ENCODE measurements around the gene KLHL29. TPM values are rescaled to one million over a fixed set of nuclear protein-coding genes. Genes with fewer than 3 reads are reported as not detected.

Gene KLHL29
- total and polyA plus RNA-seq, 2 of the 13 experiments (the other 11 are each of a cell fraction or from before 2014, with no cell fraction given), result 0.01 TPM; not detected in 1

DNA sequence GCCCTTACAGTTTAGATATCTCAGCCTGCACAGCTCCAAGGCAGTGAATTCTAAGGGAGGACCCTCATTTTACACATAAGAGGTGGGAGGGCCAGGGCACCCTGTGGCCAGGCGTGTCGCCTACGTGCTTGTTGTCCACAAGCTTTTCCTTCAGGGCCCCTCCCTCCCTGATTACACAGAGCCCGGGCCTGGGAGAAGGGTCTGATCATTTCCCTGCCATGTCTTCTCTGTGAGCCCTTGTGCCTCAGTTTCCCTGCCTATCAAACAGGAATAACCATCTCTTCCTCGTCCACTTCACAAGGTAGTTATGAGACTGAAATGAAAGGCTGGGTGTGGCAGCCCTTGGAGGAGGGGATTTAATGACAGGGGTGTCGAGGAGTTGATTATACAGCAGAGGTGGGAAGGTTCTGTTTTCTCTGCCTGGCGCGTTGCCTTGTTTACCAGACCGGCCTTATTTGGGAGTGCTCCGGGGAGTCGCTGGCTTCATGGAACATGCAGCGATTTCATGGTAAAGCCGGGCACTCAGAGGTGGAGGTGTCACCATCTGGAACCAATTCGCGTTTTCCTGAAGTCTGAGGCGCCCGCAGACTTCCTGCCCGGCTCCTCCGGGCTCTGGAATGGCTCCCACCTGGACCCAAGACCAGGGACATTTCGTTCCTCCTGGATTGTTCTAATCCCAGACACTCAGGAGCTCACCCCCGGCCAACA lies 208.9 kb downstream of the KLHL29 start:
- Histone ChIP-seq H3K79me2 (ENCODE audit: insufficient read depth, low read length) (no peaks in the 10 kb centered on the region), H3K9ac (ENCODE audit: insufficient read depth, low read depth, low read length) (no peak overlapping the region), H3K4me1 (ENCODE audit: insufficient read depth, low read length) (no peaks in the 10 kb centered on the region), H3K27me3 (ENCODE audit: control insufficient read depth in 1 of 2, insufficient read depth in 2 of 2, low read length in 2 of 2) (peaks cover 6 to 69% of the 10 kb centered on the region in 2 experiments; a peak in 4 of 5 replicates), H3K9me3 (ENCODE audit: low read length) (no peaks in the 10 kb centered on the region), H3K4me3 (replicated peaks in 1 of 3; ENCODE audit: insufficient read depth in 1 of 3, low read depth in 2 of 3, low read length in 3 of 3) (no peak overlapping the region), H2AFZ (ENCODE audit: low read length) (no peak overlapping the region), H3K36me3 (replicated peaks in 1 of 2; ENCODE audit: control insufficient read depth in 1 of 2, insufficient read depth in 2 of 2, low read length in 2 of 2) (no peaks in the 10 kb centered on the region), H4K20me1 (ENCODE audit: insufficient read depth, low read length) (no peaks in the 10 kb centered on the region), H3K4me2 (ENCODE audit: low read depth, low read length) (no peak overlapping the region), H3K27ac (ENCODE audit: extremely low read length, insufficient read depth, low read length) (no peak overlapping the region)
- CTCF ChIA-PET (ENCODE audit: low intra/inter-chr PET ratio, low total read pairs), result no interaction called here
- intact Hi-C loops (cut with micrococcal nuclease; ENCODE audit: unreplicated experiment) (no loop called here), in situ Hi-C loops (cut with HindIII; ENCODE audit: extremely low pct_ligation_motif_present, low pct_unique_long_range_greater_than_20kb) (no loop called here)
- no peak for ATAC-seq
- POLR2A ChIA-PET, result no interaction called here
- FAIRE-seq, result no peak
- no TSS peak for BruUV-seq (replicated peaks)
- WGBS (ENCODE audit: low lambda C conversion rate), result 56% methylated on average over 20 of the region's 21 CpGs
- no peak for DNase-seq (ENCODE audit: low spot score)
- no peak for TF ChIP-seq ZIK1 (CRISPR knock-in tag; IDR thresholded peaks at IDR 0.05; ENCODE audit: borderline replicate concordance, low read depth)
- TF ChIP-seq SMAD3 (CRISPR knock-in tag; IDR thresholded peaks at IDR 0.05), result no peak
- no peak for TF ChIP-seq HNRNPUL1 (IDR thresholded peaks at IDR 0.05; ENCODE audit: low read depth, low read length)
- TF ChIP-seq HNRNPLL (IDR thresholded peaks at IDR 0.05; ENCODE audit: low read depth, low read length, poor library complexity, severe bottlenecking), result no peak
- no peak for TF ChIP-seq MEIS2 (CRISPR knock-in tag; IDR thresholded peaks at IDR 0.05)
- TF ChIP-seq KLF9 (CRISPR knock-in tag; IDR thresholded peaks at IDR 0.05; ENCODE audit: low read depth), result no peak
- no peak for TF ChIP-seq SALL1 (CRISPR knock-in tag; IDR thresholded peaks at IDR 0.05)
- TF ChIP-seq TEAD3 (CRISPR knock-in tag; optimal IDR thresholded peaks at IDR 0.05; ENCODE audit: borderline replicate concordance), result no peak
- TF ChIP-seq, protein P1, sequence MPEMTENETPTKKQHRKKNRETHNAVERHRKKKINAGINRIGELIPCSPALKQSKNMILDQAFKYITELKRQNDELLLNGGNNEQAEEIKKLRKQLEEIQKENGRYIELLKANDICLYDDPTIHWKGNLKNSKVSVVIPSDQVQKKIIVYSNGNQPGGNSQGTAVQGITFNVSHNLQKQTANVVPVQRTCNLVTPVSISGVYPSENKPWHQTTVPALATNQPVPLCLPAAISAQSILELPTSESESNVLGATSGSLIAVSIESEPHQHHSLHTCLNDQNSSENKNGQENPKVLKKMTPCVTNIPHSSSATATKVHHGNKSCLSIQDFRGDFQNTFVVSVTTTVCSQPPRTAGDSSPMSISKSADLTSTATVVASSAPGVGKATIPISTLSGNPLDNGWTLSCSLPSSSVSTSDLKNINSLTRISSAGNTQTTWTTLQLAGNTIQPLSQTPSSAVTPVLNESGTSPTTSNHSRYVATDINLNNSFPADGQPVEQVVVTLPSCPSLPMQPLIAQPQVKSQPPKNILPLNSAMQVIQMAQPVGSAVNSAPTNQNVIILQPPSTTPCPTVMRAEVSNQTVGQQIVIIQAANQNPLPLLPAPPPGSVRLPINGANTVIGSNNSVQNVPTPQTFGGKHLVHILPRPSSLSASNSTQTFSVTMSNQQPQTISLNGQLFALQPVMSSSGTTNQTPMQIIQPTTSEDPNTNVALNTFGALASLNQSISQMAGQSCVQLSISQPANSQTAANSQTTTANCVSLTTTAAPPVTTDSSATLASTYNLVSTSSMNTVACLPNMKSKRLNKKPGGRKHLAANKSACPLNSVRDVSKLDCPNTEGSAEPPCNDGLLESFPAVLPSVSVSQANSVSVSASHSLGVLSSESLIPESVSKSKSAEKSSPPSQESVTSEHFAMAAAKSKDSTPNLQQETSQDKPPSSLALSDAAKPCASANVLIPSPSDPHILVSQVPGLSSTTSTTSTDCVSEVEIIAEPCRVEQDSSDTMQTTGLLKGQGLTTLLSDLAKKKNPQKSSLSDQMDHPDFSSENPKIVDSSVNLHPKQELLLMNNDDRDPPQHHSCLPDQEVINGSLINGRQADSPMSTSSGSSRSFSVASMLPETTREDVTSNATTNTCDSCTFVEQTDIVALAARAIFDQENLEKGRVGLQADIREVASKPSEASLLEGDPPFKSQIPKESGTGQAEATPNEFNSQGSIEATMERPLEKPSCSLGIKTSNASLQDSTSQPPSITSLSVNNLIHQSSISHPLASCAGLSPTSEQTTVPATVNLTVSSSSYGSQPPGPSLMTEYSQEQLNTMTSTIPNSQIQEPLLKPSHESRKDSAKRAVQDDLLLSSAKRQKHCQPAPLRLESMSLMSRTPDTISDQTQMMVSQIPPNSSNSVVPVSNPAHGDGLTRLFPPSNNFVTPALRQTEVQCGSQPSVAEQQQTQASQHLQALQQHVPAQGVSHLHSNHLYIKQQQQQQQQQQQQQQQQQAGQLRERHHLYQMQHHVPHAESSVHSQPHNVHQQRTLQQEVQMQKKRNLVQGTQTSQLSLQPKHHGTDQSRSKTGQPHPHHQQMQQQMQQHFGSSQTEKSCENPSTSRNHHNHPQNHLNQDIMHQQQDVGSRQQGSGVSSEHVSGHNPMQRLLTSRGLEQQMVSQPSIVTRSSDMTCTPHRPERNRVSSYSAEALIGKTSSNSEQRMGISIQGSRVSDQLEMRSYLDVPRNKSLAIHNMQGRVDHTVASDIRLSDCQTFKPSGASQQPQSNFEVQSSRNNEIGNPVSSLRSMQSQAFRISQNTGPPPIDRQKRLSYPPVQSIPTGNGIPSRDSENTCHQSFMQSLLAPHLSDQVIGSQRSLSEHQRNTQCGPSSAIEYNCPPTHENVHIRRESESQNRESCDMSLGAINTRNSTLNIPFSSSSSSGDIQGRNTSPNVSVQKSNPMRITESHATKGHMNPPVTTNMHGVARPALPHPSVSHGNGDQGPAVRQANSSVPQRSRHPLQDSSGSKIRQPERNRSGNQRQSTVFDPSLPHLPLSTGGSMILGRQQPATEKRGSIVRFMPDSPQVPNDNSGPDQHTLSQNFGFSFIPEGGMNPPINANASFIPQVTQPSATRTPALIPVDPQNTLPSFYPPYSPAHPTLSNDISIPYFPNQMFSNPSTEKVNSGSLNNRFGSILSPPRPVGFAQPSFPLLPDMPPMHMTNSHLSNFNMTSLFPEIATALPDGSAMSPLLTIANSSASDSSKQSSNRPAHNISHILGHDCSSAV (CRISPR knock-in tag; IDR thresholded peaks at IDR 0.05; ENCODE audit: borderline replicate concordance), result no peak
- TF ChIP-seq, protein P2, sequence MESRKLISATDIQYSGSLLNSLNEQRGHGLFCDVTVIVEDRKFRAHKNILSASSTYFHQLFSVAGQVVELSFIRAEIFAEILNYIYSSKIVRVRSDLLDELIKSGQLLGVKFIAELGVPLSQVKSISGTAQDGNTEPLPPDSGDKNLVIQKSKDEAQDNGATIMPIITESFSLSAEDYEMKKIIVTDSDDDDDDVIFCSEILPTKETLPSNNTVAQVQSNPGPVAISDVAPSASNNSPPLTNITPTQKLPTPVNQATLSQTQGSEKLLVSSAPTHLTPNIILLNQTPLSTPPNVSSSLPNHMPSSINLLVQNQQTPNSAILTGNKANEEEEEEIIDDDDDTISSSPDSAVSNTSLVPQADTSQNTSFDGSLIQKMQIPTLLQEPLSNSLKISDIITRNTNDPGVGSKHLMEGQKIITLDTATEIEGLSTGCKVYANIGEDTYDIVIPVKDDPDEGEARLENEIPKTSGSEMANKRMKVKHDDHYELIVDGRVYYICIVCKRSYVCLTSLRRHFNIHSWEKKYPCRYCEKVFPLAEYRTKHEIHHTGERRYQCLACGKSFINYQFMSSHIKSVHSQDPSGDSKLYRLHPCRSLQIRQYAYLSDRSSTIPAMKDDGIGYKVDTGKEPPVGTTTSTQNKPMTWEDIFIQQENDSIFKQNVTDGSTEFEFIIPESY (CRISPR knock-in tag; IDR thresholded peaks at IDR 0.05), result no peak
- TF ChIP-seq, protein P3, sequence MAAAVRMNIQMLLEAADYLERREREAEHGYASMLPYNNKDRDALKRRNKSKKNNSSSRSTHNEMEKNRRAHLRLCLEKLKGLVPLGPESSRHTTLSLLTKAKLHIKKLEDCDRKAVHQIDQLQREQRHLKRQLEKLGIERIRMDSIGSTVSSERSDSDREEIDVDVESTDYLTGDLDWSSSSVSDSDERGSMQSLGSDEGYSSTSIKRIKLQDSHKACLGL (CRISPR knock-in tag; IDR thresholded peaks at IDR 0.05), result no peak
- TF ChIP-seq TCF7L2 (IDR thresholded peaks at IDR 0.05; ENCODE audit: low read depth, low read length), result no peak
- TF ChIP-seq FIP1L1 (IDR thresholded peaks at IDR 0.05; ENCODE audit: borderline replicate concordance, insufficient read depth, low read depth, low read length), result no peak

Measured in HepG2 (cell line).